ENCODE data around the gene CCDC149.

CCDC149 gene

DNA sequence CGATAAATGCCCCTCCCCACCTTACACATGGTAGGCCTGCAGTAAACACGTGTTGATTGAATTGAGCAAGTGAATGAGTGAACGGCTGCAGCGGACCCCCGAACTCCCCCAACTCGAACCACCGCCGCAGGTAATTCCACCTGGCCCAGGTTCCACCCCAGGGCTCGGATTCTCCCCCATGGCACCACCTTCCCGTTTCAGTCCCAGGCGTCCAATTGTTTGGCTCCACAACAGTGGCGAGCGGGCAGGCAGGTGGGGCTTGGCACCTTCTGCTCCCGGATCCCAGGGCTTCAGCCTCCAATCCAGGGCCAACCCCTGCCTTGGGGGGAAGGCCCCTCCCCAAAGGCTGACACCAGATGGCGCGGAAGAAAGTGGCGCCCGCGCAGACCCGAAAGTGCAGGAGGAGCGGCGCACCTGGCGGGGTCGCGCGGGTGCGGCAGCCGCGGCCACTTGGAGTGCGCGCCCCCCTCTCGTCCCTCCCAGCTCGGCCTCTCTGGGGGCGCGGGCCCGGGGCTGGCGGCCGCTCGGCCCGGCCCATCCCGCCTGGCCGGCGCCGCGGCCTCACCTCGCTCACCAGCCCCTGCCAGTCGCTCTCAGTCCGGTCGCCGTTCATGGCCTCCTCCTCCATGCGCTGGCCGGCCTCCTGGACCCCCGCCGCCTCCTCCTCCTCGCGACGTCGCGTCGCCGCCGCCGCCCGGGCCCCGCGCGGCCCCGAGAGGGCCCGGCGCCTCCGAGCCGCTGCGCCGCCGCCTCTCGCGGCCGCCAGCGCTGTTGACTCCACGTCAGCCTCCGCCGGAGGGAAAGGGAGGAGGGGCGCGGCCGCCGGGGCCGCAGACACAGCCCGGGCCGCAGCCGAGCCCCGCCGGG lies at the start of gene CCDC149:
Gene CCDC149, minus strand, starts transcription at position 791 of the 867 bp plus-strand sequence. Its CDS starts 178 bp downstream, at position 613.
- peak within 1 kb of the TSS; percentile 33 for H3K4me3 Mint-ChIP-seq
- peaks cover 8% of the 10 kb centered on the region for H3K9me3 Mint-ChIP-seq
- DNase-seq (ENCODE audit: low spot score in 2 of 2) (no peak), ATAC-seq (ENCODE audit: low read depth) (no peak)
- H3K4me1 Mint-ChIP-seq: peaks cover 2% of the 10 kb centered on the region
- no peaks in the 10 kb centered on the region for H3K36me3 Mint-ChIP-seq
- peaks cover 21% of the 10 kb centered on the region for H3K27me3 Mint-ChIP-seq
- H3K27ac Mint-ChIP-seq: no peak within 1 kb of the TSS

DNA sequence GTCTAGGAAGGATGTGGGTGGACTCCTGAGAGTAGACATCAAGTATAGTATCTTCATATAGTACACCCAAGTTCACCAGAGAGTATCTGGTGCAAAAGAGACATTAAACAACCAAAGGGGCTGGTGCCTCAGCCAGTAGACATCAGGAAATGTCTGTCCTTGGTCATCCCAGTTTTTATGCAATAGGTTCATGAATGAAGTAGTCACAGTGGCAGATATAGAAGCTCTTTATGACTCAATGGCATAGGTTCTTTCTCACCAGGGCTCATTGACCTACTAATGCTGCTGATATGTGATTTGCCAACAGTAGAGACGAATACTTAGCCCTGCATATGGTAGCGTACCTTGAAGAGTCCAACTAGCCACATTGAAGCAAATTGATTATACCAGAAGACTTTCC lies 45.0 kb upstream of the CCDC149 start:
- ATAC-seq (ENCODE audit: low read depth) (no peak), DNase-seq (ENCODE audit: low spot score in 2 of 2) (no peak)
- no peak overlapping the region for H3K4me3 Mint-ChIP-seq
- H3K27me3 Mint-ChIP-seq: peaks cover 1% of the 10 kb centered on the region
- H3K9me3 Mint-ChIP-seq: peaks cover 4% of the 10 kb centered on the region
- no peak overlapping the region for H3K27ac Mint-ChIP-seq
- H3K4me1 Mint-ChIP-seq: no peaks in the 10 kb centered on the region
- peaks cover 2% of the 10 kb centered on the region for H3K36me3 Mint-ChIP-seq

DNA sequence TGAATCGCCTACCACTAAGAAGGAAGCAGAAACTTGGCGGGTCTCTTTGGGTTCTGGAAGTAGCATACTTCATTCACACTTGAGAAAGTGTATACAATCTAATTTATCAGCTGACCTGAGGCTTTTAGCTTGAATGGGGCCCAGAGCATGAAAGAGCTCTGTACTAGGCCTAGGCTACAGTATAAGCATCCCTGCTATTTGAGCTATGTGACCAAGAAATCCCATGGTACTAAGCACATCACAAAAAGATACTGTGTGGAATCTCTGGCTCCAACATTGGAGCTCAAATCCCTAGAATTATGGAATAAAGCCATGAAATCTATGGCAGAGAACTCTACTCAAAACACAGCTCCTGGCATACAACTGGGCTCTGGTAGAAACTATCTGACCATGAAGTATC lies 43.9 kb upstream of the CCDC149 start:
- ATAC-seq (ENCODE audit: low read depth) (no peak), DNase-seq (ENCODE audit: low spot score in 2 of 2) (no peak)
- Mint-ChIP-seq H3K27me3 (peaks cover 3% of the 10 kb centered on the region), H3K4me3 (no peak overlapping the region), H3K36me3 (peaks cover 2% of the 10 kb centered on the region), H3K27ac (no peak overlapping the region), H3K4me1 (no peaks in the 10 kb centered on the region), H3K9me3 (peaks cover 4% of the 10 kb centered on the region)

DNA sequence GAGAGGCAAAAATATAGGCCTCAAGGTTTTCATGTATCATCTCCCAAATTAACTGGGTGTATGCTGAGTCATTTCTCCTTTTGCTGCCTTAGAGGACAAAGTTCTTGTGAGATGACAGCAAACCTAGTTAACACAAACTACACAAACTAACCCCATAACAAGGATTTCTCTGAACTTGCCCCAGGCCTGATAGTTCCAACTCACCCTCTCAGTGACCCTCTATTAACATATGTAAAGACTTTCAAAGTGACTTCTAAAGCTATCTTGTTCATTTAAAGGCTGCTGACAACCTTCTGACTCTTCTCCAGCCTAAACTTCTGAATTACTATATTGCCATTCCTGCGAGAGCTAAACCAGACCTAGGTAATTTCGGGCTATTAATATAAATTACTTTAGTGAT lies 43.2 kb upstream of the CCDC149 start:
- Mint-ChIP-seq H3K27me3 (peaks cover 3% of the 10 kb centered on the region), H3K27ac (no peak overlapping the region)
- no peak for ATAC-seq (ENCODE audit: low read depth)

DNA sequence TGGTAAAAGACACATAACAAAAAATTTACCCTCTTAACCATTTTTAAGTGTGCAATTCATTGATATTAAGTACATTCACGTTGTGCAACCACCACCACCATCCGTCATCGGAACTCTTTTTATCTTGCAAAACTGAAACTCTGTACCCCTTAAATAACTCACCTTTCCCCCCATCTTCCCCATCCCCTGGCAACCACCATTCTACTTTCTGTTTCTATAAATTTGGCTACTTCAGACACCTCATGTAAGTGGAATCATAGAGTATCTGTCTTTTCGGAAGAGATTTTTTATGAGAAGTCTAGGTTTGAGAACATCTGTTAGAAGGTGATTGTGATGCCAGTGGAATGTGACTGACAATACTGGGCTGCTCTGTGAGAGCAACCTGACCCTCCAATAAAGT lies 39.8 kb upstream of the CCDC149 start:
- Mint-ChIP-seq H3K9me3 (peaks cover 4% of the 10 kb centered on the region), H3K4me1 (no peaks in the 10 kb centered on the region), H3K4me3 (no peak overlapping the region), H3K27me3 (peaks cover 2% of the 10 kb centered on the region), H3K27ac (no peak overlapping the region), H3K36me3 (peaks cover 2% of the 10 kb centered on the region)
- no peak for DNase-seq (ENCODE audit: low spot score in 2 of 2)
- ATAC-seq (ENCODE audit: low read depth): no peak

More for the DNA sequence above, 43.2 kb upstream of the CCDC149 start:
- Mint-ChIP-seq H3K4me1 (no peaks in the 10 kb centered on the region), H3K9me3 (peaks cover 4% of the 10 kb centered on the region), H3K36me3 (peaks cover 2% of the 10 kb centered on the region), H3K4me3 (no peak overlapping the region)
- DNase-seq (ENCODE audit: low spot score in 2 of 2): no peak

DNA sequence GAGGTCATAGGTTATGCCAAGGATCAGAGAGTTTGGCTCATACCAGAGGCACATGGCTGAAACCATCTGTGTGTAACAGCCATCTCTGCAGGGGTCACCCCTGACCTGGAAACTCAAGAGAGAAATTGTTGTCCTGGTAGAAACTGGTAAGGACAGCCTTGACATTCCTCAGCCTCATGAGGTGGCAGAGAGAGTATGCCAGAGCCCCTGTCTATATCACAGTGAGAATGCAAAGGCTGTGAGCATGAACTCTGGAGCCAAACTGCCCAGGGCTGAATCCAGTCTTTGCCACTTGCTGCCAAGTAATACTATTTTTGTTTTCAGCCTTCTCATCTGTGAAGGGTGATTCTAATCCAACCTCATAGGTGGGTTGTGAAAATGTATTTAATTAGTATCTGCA lies 37.1 kb upstream of the CCDC149 start:
- peaks cover 7% of the 10 kb centered on the region for H3K9me3 Mint-ChIP-seq
- no peak for ATAC-seq (ENCODE audit: low read depth)
- no peak for DNase-seq (ENCODE audit: low spot score in 2 of 2)

DNA sequence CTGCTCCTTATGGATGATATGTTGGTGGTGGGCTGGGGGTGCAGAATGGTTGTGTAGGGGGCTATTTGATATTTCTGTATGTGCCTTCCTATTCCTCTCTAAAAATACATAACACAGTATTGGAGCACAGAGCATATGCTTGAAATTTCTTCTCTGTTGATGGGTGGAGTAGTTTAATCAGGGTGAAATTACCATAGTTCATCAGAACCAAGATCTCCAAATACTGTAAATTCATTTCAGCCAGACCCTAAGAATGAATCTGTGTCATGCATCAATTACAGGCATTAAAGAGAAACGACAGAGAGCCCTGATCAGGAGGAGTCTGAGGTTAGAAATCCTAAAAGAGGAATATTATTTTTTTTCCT lies 25.1 kb upstream of the CCDC149 start:
- Mint-ChIP-seq H3K36me3 (peaks cover 6% of the 10 kb centered on the region), H3K27ac (no peak overlapping the region), H3K4me1 (no peaks in the 10 kb centered on the region), H3K4me3 (no peak overlapping the region), H3K9me3 (peaks cover 12% of the 10 kb centered on the region), H3K27me3 (peaks cover 12% of the 10 kb centered on the region)
- DNase-seq (ENCODE audit: low spot score in 2 of 2): no peak
- ATAC-seq (ENCODE audit: low read depth): no peak

More for the DNA sequence above, 37.1 kb upstream of the CCDC149 start:
- Mint-ChIP-seq H3K4me1 (no peaks in the 10 kb centered on the region), H3K36me3 (peaks cover 2% of the 10 kb centered on the region), H3K27me3 (peaks cover 2% of the 10 kb centered on the region), H3K27ac (no peak overlapping the region), H3K4me3 (no peak overlapping the region)

DNA sequence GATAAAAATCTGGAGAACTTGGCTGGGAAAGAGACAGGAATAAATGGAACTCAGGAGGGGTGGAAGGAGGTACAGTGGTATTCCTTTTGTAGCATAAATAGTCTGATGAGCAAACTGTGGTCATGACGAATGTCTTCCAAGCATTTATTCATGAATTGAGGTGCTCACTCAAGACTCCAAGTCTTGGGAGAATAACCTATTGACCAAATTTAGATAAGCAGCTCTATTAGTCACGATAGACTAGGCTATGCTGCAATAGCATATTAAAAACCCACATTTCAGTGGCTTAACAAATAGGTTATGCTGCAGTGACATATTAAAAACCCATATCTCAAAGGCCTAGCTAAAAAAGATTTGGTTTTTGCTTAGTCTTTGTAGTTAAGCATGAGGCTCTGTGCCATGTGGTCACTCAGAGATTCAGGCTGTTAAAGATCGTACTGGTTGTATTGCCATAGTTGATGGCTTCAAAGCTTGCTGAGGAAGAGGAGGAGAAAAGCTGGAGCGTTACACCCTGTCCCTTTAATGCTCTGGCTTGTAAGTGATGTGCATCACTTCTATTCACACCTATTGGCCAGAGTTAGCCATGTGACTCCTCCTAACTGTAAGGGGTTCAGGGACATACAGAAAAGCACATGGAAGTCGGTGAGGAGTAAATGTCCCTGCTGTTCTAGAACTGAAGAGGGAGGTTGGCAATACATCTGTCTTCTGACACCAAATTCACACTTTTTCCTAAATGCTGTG lies 24.5 kb upstream of the CCDC149 start:
- no peak for DNase-seq (ENCODE audit: low spot score in 2 of 2)
- peaks cover 14% of the 10 kb centered on the region for H3K9me3 Mint-ChIP-seq
- H3K36me3 Mint-ChIP-seq: peaks cover 6% of the 10 kb centered on the region
- peaks cover 12% of the 10 kb centered on the region for H3K27me3 Mint-ChIP-seq
- no peaks in the 10 kb centered on the region for H3K4me1 Mint-ChIP-seq
- no peak overlapping the region for H3K27ac Mint-ChIP-seq
- no peak overlapping the region for H3K4me3 Mint-ChIP-seq
- ATAC-seq (ENCODE audit: low read depth): no peak

DNA sequence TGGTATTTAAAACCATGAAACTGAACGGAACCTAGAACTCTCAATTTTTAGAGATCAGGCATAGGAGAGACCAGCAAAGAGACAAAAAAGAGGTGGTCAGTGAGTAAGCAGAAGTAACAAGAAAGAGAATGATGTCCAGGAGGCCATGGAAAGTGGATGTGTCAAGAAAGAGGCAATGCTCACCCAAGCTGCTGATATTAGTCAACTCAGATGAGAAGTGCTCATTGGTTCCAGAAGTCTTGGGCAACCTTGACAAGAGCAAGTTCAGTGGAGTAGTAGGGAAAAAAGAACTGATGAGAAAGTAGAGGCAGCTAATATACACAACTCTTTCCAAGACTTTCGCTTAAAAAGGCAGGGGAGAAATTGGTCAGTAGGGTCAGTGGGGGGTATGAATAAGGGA lies 23.0 kb upstream of the CCDC149 start:
- Mint-ChIP-seq H3K9me3 (peaks cover 14% of the 10 kb centered on the region), H3K4me1 (no peaks in the 10 kb centered on the region), H3K27ac (no peak overlapping the region), H3K36me3 (peaks cover 4% of the 10 kb centered on the region), H3K4me3 (no peak overlapping the region), H3K27me3 (peaks cover 12% of the 10 kb centered on the region)
- DNase-seq (ENCODE audit: low spot score in 2 of 2) (no peak), ATAC-seq (ENCODE audit: low read depth) (no peak)

DNA sequence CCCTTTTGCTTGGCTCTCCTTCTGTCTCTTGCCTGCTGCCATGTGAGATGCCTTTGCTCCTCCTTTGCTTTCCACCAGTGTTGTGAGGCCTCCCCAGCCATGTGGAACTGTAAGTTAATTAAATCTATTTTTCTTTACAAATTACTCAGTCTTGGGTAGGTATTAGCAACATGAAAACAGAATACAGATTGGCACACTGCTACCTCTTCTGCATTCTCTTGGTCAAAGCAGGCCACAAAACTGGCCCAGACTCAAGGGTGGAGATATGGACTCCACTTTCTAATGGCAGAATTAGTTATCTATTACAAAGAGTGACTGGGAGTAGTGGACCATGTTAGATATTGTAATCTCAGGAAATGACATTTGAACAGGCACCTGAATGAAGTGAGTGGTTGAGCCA lies 21.5 kb upstream of the CCDC149 start:
- ATAC-seq (ENCODE audit: low read depth) (no peak), DNase-seq (ENCODE audit: low spot score in 2 of 2) (no peak)
- peaks cover 4% of the 10 kb centered on the region for H3K36me3 Mint-ChIP-seq
- no peak overlapping the region for H3K4me3 Mint-ChIP-seq
- no peaks in the 10 kb centered on the region for H3K4me1 Mint-ChIP-seq
- peaks cover 10% of the 10 kb centered on the region for H3K27me3 Mint-ChIP-seq
- H3K27ac Mint-ChIP-seq: no peak overlapping the region
- peaks cover 11% of the 10 kb centered on the region for H3K9me3 Mint-ChIP-seq

DNA sequence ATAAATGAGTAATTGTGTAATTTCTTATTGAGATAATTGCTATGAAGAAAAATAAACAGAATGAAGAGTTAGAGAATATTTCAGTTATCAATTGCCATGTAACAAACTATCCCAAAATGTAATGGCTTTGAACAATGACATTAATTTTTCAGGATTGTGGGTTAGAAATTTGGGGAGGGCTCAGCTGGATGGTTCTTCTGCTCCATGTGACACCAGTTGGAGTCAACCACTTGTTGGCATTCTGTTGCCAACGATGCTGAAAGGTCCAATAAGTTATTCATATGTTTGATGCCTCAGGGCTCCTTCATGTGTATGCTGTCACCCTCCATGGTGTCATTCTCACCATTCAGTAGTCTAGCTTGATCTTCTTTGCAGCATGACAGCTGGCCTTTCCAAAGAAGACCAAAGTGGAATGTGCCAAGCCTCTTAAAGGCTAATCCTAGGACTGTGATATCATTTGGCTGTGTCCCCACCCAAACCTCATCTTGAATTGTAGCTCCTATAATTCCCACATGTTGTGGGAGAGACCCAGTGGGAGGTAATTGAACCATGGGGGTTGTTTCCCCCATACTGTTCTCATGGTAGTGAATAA lies 20.9 kb upstream of the CCDC149 start:
- H3K4me3 Mint-ChIP-seq: no peak overlapping the region
- no peak for DNase-seq (ENCODE audit: low spot score in 2 of 2)

DNA sequence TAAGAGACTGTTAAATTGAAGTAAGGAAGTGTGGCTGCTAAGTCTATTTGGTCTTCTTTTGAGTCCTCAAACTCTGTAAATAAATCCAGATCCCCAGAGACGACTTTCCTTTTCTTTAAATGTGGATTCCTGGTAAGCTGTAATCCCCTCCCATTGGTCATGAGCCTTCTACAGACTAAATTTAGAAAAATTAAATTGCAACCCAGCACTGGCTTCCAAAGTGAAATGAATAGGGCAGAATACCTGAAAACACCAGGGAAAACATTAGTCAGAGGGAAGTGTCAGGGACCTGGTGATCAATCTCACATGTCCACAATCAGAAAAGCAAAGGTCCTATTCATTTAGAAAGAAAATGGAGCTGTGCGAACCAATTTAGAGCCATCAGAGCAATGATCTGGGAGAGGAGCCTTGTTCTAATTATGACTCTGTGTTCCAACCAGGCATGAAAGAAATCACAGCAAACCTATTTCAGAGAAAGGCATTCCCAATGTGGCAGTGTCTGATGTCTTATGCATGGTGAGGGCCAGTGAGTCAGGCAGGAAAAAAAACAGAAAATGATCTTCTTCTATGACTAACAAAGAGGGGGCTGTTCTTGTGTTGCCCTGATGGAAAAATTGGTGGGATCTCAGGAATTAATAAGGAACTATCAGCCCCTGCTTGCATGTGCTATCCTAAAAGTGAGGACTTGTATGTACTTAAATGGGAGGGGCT lies 19.8 kb upstream of the CCDC149 start:
- ATAC-seq (ENCODE audit: low read depth) (no peak), DNase-seq (ENCODE audit: low spot score in 2 of 2) (no peak)
- H3K4me3 Mint-ChIP-seq: no peak overlapping the region
- peaks cover 10% of the 10 kb centered on the region for H3K9me3 Mint-ChIP-seq
- peaks cover 9% of the 10 kb centered on the region for H3K27me3 Mint-ChIP-seq
- no peak overlapping the region for H3K27ac Mint-ChIP-seq
- peaks cover 3% of the 10 kb centered on the region for H3K36me3 Mint-ChIP-seq
- H3K4me1 Mint-ChIP-seq: no peaks in the 10 kb centered on the region

More for the DNA sequence above, 20.9 kb upstream of the CCDC149 start:
- ATAC-seq (ENCODE audit: low read depth): no peak
- Mint-ChIP-seq H3K27ac (no peak overlapping the region), H3K36me3 (peaks cover 4% of the 10 kb centered on the region), H3K9me3 (peaks cover 11% of the 10 kb centered on the region), H3K27me3 (peaks cover 10% of the 10 kb centered on the region), H3K4me1 (no peaks in the 10 kb centered on the region)

DNA sequence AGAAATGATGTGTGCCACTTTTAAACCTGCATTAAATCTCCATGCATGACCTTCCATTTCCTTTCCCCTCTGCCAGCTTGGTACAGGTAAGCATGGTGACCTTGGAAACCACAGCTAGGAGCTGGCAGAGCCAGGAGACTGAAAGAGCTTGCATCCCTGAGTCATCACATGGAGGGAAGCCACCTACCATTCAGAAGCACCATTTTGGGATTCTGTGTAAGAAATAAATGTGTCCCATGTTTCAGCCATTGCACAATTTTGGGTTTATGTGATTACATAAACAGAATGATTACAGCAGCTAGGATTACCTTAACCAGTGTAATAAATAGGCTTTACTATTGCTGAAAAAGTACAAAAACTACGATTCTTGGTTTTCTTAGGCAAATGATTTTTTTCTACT lies 17.3 kb upstream of the CCDC149 start:
- Mint-ChIP-seq H3K36me3 (no peaks in the 10 kb centered on the region), H3K9me3 (peaks cover 7% of the 10 kb centered on the region), H3K4me1 (no peaks in the 10 kb centered on the region), H3K4me3 (no peak overlapping the region), H3K27me3 (peaks cover 9% of the 10 kb centered on the region), H3K27ac (no peak overlapping the region)
- no peak for DNase-seq (ENCODE audit: low spot score in 2 of 2)
- no peak for ATAC-seq (ENCODE audit: low read depth)

DNA sequence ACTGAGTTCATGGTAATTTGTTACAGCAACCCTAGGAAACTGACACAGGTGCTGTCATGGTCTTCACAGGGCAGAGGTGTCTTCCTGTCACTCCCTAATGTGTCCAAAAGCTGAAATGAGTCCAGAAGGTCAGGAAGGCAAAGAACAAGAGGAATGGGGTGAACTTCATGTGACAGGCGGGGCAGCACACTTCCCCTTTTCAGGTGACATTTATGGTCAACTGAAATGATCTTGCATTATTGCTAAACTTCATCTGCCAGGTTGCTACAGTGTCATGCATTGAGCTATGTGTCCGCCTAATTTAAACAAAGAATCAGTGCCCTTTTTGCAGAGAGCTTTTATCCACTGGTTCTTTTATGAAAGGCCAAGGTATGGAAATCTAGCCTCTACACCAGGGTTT lies 15.9 kb upstream of the CCDC149 start:
- H3K4me3 Mint-ChIP-seq: no peak overlapping the region

More for the DNA sequence above, 15.9 kb upstream of the CCDC149 start:
- no peaks in the 10 kb centered on the region for H3K36me3 Mint-ChIP-seq
- ATAC-seq (ENCODE audit: low read depth) (no peak), DNase-seq (ENCODE audit: low spot score in 2 of 2) (no peak)
- H3K27ac Mint-ChIP-seq: no peak overlapping the region
- H3K27me3 Mint-ChIP-seq: peaks cover 5% of the 10 kb centered on the region
- H3K4me1 Mint-ChIP-seq: no peaks in the 10 kb centered on the region
- H3K9me3 Mint-ChIP-seq: peaks cover 3% of the 10 kb centered on the region

Measured in memory B cell (primary cell).